Fibroblast of pulmonary artery (primary cell): ENCODE results near the gene APBB1IP.

Experiments used
- DNase-seq: peaks from one replicate; pipeline ENCODE4 v3.0.0-alpha.2; 2010; ENCODE audit warnings: low read depth
- H3K4me3 ChIP-seq: replicated peaks from 2 replicates; pipeline ENCODE4 v1.5.1; 2011; ENCODE audit warnings: low read depth, mild to moderate bottlenecking, control low read depth, low read length, moderate library complexity
- TF ChIP-seq, protein P1 (sequence below): IDR thresholded peaks from 2 replicates; pipeline ENCODE4 v1.5.1; 2011; ENCODE audit warnings: mild to moderate bottlenecking, control low read depth, low read length, inconsistent platforms; ENCODE audit errors: missing control alignments

Gene APBB1IP

DNA sequence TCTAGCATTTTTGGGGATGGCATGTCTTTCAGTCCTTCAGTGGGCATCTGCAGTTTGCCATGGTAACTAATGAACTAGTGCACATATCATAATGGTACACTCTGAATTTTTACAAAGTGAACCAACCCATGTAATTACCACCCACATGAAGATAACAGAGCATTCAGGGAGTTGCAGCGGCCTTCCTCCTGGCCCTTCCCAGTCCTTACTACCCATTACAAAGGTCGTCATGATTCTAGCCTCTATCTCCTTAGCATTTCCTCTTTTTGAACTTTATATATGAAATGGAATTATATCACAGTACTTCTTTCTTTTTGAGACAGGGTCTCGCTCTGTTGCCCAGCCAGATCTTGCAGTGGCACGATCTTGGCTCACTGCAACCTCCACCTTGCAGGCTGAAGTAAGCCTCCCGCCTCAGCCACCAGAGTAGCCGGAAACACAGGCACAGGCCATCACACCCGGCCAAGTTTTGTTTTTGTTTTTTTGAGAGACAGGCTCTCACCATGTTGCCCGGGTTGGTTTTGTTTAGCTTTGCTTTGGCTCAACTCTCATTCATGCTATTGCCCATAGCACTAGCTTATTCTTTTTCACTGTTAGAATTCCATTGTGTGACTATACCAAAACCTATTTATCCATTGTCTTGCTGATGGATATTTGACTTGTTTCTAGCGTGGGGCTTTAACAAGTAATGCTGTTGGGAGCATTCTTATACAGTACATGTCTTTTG is 79.2 kb downstream of the APBB1IP start:
- DNase-seq, result no peak
- TF ChIP-seq, protein P1, sequence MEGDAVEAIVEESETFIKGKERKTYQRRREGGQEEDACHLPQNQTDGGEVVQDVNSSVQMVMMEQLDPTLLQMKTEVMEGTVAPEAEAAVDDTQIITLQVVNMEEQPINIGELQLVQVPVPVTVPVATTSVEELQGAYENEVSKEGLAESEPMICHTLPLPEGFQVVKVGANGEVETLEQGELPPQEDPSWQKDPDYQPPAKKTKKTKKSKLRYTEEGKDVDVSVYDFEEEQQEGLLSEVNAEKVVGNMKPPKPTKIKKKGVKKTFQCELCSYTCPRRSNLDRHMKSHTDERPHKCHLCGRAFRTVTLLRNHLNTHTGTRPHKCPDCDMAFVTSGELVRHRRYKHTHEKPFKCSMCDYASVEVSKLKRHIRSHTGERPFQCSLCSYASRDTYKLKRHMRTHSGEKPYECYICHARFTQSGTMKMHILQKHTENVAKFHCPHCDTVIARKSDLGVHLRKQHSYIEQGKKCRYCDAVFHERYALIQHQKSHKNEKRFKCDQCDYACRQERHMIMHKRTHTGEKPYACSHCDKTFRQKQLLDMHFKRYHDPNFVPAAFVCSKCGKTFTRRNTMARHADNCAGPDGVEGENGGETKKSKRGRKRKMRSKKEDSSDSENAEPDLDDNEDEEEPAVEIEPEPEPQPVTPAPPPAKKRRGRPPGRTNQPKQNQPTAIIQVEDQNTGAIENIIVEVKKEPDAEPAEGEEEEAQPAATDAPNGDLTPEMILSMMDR, result no peak
- H3K4me3 ChIP-seq, result no peak overlapping the region

GRCh38 chr10:26519803-26520202 is 81.7 kb downstream of the APBB1IP start:
- TF ChIP-seq, protein P1, result no peak
- H3K4me3 ChIP-seq, result no peak overlapping the region
- DNase-seq, result no peak

DNA sequence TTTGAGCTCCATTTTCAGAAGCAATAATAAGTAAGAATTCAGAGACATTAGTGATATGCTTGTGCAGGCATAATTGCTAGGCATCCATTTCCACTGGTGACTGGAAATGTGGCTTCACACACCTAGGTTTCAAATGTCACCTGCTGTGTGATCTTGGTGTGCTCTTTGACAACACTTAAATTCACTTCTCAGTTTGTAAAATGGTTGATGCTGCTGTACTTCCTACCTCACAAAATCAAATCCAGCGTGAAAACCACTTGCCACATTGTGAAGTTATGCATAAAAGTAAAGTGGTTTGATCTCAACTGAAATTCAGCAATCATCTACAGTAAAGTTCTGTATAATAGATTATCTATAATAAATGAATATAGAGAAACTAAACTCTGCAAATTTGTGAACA is 82.4 kb downstream of the APBB1IP start:
- TF ChIP-seq, protein P1, result no peak
- no peak overlapping the region for H3K4me3 ChIP-seq
- no peak for DNase-seq

DNA sequence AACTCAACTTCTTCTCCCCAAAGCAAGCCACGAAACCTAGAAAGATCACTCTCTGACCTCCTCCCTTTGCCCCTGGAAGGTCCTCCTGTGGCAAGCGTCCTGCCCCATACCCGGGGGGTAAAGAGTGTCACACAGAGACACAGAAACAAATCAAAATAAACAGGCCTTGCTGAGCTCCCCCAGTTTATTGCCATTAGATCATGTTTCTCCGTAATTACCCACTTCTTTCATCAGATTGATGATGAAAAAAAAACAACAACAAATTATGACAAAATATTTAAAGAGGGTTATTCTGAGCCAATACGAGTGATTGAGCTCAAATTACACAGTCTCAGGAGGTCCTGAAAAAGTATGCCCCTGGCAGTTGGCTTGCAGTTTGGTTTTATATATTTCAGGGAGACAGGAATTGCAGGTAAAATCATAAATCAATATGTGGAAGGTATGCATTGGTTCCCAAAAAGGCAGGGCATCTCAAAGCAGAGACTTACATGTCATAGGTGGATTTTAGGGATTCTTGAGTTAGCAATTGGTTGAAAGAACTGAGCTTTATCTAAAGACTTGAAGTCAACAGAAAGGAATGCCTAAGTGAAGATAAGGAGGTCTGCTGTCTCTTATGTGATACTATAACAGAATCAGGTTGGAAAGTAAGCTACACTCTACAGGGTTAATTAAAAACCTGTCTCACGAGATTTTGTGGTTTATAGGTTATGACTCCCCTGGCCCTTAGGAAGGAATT is 86.2 kb downstream of the APBB1IP start:
- H3K4me3 ChIP-seq, result no peak overlapping the region
- TF ChIP-seq, protein P1, result no peak
- DNase-seq, result peak; percentile 6

- DNase-seq, result no peak
- TF ChIP-seq, protein P1, result no peak
Observed at GRCh38 chr10:26525586-26525985, 87.4 kb downstream of the APBB1IP start.

DNA sequence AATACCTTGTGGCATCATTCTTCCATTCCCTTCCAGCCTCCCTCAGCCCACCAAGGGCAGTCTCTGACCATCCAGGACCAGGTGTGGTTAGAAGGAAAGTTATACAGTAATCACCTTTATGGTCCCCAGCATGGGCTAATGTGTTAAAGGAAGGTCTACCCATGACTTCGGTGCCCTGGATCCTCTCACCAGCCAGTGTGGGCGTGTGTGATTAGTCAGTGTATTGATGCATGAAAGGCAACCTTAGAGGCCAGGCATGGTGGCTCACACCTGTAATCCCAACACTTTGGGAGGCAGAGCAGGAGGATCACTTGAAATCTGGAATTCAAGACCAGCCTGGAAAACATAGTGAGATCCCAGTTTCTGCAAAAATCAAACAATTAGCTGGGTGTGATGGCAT is 88.9 kb downstream of the APBB1IP start:
- no peak for DNase-seq
- TF ChIP-seq, protein P1, result no peak
- H3K4me3 ChIP-seq, result no peak overlapping the region

More at GRCh38 chr10:26525586-26525985, 87.4 kb downstream of the APBB1IP start:
- no peak overlapping the region for H3K4me3 ChIP-seq
